DMS53 (cell line): ENCODE measurements around the gene ACO2.
"Not testable (repeated sequence)": the region's sequence is repeated elsewhere in the genome, so short reads cannot be mapped to it uniquely, and the experiment has no call there.

Source experiments
- DNase-seq: peaks from one replicate; lab custom pipeline; 2025; lab: John Stamatoyannopoulos, UW

Gene ACO2

DNA sequence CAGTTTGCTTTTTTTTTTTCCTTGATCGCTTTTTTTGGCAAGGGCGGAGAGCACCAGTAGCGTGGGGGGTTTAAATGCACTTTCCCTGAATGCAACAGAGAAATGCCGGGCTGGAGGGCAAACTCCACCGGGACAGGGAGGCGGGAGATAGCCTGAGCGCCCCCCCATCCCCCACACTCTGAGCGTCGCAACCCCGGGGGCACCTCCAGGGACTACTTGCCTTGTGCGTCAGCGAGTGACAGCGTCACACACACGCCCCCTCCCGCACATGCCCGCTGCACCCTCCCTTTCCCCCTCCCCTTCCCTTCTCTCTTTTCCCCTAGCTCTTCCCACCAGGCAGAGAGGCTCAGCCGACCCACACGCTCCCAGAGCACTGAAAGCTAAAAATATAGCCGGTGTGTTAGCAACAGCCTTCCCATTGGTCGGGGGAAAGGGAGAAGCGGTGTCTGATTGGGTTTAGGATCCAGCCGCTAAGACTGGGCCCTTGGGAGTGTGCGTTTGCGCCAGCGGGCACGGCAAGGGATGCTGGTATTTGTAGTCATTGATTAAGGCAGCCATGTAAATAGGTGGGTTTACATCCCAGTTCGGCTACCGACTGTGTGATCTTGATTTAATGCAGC lies 20.6 kb upstream of the ACO2 start:
- DNase-seq: peak; percentile 98

GRCh38 chr22:41458161-41458728 lies 10.7 kb upstream of the ACO2 start:
- DNase-seq: no peak

DNA sequence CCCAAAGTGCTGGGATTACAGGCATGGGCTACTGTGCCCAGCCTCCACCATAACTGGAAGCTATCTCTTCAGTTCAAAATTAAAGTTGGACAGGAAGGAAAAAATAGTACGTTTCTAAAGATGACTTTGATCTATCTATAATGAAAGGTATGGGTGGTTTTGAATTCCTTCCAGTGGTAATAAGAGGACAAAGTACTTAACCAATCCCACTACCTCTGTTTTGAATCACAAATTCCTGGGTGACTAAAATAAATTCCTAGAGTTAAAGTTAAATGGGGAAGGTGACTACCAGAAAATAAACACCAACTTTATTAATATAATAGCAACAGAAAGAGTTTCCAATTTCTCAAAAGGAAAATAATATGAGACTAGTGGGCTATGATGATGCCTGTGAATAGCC lies 9.5 kb upstream of the ACO2 start:
- DNase-seq: no peak

DNA sequence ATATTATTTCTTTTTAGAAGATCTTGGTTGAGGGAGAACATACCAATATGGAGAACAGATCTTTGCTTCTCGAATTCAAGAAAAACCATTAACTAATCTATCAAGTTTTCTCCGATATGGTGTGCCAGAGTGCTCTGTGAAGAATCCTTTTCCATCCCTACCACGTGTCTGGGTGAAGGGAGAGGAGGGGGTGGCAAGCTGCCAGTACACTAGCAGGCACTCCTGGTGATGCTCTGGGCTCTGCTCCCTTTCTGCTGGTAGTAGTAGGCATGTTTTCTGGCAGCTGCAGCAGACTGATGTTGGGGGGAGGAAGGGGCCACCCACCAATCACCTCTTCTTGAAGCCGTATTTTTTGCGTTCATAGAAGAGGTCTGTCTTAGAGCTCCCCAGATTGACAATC lies 8.8 kb upstream of the ACO2 start:
- not testable (repeated sequence) for DNase-seq

- no peak for DNase-seq
Observed at GRCh38 chr22:41461901-41462300, 7.0 kb upstream of the ACO2 start.

GRCh38 chr22:41469218-41469851 lies 418 bp downstream of the ACO2 start:
- peak; percentile 62 for DNase-seq

- no peak for DNase-seq
Observed at GRCh38 chr22:41470886-41471285, 2.0 kb downstream of the ACO2 start.

DNA sequence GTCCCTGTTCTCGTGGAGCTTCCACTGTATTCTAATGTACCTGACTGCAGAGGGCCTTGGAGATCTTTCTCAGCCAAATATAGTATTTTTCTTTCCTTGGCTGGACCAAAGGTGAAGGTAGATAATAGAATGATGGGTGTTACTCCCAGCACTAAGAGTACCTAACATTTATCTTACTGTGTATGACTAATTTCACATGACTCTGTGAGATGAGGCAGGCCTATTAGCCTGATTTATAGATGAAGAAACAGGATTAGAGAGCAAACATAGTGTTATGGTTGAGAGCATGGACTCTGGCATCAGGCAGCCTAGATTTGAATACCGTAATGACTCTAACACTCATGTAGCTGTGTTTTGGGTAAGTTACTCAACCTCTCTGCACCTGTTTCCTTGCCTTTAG lies 2.7 kb downstream of the ACO2 start:
- DNase-seq: no peak

DNA sequence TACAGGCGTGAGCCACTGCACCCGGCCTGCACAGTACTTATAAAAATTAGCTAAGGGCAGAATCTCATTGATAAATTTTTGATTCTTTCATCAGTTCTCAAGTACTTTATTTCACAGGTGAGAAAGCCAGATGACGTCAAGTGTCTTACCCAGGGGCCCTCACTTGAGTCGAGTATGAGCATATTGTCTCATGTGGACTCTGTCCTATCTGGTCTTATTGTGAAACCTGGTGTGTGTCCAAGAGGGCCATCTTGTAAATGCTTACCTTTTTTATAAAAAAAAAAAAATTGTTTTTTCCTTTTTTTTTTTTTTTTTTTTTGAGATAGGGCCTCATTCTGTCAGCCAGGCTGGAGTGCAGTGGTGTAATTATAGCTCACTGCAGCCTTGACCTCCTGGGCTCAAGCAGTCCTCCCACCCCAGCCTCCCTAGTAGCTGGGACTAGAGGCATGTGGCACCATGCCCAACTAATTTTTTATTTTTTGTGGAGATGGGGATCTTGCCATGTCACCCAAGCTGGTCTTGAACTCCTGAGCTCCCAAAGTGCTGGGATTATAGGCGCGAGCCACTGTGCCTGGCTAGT lies 6.0 kb downstream of the ACO2 start:
- DNase-seq: no peak

- DNase-seq: no peak
Observed at GRCh38 chr22:41478473-41478872, 9.6 kb downstream of the ACO2 start.

- no peak for DNase-seq
Observed at GRCh38 chr22:41478891-41479521, 10.1 kb downstream of the ACO2 start.

DNA sequence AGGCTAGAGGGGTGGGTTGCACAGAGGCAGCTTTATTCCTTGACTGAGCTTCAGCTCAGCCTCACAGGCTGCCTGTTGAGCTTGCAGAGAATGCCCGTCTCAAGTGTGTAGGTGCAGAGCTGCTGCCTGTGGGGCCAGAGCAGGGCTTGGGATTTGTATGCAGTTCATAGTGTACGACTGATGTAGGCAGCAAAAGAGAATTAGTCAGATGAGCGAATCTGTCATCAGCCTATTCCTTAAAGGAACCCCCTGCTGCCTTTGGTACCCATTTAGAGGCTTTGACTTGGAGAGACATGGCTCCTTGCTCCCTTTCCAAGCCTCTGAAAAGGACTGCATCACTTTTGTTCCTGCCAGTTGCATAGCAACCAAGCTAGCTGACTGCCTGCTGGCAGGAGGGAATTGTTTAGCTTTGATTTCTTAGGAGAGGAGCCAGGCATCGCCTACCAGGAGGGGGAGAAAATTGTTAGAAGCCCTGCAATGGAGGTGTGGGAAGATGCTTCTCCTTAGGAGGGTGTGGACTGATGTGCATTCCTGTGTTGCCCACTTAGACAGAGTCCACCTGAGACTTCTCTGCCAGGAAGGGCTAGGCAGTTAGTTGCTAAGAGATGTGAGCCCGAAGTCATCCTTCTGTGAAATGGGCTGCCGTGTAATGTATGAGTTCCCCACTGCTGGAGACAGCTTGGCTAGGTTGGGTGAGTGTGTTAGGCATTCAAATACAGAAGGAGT lies 10.9 kb downstream of the ACO2 start:
- DNase-seq: peak; percentile 5

DNA sequence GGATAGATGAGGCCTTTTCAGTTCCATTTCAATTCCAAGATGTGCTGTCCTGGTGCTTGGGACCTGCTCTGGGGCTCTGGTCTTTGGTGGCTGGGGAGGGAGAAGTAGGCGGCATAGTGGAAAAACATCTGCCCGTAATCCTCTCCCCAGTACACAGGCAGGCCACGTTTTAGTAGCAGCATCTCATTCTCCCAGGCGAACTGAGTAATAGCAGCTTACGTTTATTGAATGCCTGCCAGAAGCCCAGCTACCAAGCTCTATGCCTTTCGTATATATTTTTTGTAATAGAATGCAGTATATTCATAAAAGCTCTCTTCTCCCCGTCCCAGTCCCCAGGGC lies 11.4 kb downstream of the ACO2 start:
- DNase-seq: no peak

DNA sequence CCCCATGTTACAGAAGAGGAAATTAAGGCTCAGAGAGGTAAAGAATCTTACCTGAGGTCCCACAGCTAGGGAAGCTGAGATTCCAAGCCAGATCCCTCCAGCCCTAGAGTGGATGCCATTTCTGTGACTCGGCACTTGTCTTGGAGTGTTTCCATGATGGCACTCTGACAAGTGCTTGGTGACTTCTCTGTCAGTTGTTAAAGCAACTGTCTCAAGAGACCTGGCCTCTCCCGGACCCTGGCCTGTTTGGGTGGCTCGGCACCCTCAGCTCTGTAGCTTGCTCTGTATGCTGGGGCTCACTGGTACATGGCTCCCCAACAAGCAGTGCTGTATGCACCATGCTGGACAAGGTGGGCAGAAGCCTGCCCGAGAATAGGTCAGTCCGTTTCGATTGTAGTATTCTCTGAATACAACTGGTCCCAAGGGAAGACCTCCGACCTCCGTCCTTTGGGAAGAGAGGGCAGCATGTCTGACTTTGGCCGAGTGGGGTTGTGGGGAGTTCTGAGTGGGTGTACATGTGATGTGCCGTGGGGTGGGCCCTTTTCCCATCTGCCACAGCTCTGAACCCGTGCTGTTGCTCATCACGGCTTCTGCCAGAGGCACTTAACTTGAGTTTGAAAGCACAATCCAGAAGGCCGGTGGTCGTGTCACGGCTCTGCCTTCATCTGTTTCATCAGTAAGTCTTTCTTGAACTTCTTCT lies 12.4 kb downstream of the ACO2 start:
- DNase-seq: peak; percentile 2

GRCh38 chr22:41481925-41482318 lies 13.0 kb downstream of the ACO2 start:
- DNase-seq: no peak

- no peak for DNase-seq
Observed at GRCh38 chr22:41482319-41482935, 13.5 kb downstream of the ACO2 start.

DNA sequence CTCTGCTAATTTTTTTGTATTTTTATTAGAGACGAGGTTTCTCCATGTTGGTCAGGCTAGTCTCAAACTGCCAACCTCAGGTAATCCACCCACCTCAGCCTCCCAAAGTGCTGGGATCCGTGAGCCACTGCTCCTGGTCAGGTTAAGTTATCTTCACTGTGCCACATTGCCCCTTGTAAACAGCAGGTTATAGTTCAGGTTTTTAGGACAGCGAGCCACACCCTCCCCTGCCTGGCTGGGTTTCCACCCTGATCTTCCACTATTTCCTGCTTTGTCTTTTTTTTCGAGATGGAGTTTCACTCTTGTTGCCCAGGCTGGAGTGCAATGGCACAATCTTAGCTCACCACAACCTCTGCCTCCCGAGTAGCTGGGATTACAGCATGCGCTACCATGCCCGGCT lies 16.1 kb downstream of the ACO2 start:
- no peak for DNase-seq

DNA sequence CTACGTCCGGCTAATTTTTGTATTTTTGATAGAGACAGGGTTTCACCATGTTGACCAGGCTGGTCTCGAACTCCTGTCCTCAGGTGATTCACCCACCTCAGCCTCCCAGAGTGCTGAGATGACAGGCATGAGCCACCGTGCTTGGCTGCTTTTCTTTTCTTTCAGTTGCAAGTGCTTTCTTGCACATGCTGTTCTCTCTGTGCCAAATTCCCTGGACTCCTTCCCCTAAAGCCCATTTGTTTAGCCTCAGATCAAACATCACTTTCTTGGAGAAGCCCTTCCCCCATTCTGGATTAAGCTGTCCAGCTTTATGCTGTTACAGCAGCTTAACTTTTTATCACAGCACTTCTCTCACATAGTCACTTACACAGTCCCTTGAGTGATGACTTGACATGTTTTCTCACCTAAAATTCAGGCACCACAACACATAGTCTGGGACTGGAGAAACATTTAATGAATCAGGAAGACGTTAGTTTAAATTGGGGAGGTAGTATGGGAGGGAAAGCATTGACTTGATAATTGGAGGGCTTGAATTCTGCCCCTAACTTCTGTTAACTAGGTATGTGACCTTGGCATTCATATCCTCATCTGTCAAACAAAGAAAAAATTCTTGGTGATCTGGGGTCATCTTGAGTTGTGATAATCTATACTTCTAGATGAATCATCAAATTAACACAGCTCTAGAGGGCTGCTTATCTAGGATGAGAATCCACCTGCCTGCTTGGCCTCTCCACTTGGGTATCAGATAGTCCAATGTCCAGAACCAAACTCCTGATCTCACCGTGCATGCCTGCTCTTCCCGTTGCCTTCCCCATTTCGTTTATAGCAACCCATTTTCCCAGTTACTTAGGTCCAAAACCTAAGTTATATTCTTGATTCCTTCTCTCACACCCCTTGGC lies 18.4 kb downstream of the ACO2 start:
- DNase-seq: no peak

DNA sequence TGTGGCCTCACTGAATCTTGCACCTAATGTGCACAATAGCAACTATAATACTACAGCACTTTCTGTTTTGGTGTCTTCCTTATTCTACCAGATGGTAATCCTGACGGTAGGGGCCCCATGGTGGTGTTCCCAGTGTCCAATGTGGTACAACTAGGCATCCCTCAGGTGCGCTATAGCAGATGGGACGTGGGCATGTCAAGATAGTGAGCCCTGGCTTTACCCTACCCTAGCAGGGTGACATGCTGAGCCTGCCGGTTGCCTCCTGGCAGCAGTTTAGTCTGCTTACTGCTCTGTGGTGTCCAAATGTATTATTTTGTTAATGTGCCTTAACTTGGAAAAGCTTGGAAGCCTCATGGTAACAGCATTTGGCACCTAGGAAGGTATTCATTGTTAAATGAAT lies 19.2 kb downstream of the ACO2 start:
- no peak for DNase-seq
